ENCODE data around the gene KRTAP5-3.
"Not testable (repeated sequence)": the region's sequence is repeated elsewhere in the genome, so short reads cannot be mapped to it uniquely, and the experiment has no call there.

KRTAP5-3 gene

DNA sequence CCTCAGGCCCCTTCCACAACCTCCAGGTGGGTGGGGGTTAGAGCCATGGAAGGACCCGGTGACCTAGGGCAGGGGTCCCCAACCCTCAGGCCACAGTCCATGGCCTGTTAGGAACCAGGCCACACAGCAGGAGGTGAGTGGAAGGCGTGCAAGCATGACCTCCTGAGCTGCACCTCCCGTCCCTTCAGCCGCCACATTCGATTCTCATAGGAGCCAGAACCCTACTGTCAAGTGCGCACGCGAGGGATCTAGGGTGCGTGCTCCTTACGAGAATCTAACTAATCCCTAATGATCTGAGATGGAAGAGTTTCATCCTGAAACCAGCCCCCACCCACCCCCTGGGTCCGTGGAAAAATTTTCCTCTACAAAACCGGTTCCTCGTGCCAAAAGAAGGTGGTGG is 17.3 kb upstream of the KRTAP5-3 start:
- TF ChIP-seq, protein P1, sequence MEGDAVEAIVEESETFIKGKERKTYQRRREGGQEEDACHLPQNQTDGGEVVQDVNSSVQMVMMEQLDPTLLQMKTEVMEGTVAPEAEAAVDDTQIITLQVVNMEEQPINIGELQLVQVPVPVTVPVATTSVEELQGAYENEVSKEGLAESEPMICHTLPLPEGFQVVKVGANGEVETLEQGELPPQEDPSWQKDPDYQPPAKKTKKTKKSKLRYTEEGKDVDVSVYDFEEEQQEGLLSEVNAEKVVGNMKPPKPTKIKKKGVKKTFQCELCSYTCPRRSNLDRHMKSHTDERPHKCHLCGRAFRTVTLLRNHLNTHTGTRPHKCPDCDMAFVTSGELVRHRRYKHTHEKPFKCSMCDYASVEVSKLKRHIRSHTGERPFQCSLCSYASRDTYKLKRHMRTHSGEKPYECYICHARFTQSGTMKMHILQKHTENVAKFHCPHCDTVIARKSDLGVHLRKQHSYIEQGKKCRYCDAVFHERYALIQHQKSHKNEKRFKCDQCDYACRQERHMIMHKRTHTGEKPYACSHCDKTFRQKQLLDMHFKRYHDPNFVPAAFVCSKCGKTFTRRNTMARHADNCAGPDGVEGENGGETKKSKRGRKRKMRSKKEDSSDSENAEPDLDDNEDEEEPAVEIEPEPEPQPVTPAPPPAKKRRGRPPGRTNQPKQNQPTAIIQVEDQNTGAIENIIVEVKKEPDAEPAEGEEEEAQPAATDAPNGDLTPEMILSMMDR (conservative IDR thresholded peaks at IDR 0.05): no peak
- TF ChIP-seq ZFX (IDR thresholded peaks at IDR 0.05): no peak
- no peak overlapping the region for H3K27ac ChIP-seq

DNA sequence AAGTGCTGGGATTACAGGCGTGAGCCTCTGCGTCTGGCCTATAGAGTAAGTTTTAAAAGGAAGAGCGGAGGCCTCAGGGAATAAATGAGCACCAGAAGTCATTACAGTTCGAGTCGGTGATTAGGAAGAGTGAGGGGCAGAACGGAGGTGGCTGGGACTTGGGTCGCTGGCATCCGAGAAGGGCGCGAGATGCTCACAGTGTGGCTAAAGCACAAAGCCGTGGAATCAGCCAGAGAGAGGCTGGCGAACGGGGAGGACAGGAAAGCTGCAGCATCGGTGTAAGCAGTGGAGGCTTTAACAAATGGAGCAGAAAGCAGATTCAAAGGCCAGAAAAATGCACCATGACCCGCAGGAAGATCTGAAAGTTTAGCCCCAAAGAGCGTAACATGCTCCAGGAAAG is 16.4 kb upstream of the KRTAP5-3 start:
- H3K27ac ChIP-seq: no peak overlapping the region
- no peak for TF ChIP-seq ZFX (IDR thresholded peaks at IDR 0.05)
- TF ChIP-seq, protein P1 (conservative IDR thresholded peaks at IDR 0.05): no peak

DNA sequence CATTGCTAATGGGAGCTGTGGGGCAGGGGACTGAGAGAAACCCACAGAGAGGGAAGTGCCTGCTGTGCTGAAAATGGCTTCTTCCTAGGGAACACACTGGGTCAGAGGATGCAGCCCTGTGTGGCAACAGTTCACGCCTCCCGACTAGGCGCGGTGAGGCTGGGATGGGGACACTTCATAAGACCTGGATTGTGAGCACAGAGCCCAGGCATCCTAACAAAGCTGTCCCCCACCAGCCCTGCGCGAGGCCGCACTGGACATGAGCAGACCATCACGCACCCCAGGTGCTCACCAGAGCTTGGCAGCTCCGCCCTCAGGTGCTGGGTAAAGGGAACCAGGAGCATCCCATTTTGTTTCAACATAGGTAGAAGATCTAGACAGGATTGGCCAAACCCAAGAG is 15.5 kb upstream of the KRTAP5-3 start:
- TF ChIP-seq, protein P1 (conservative IDR thresholded peaks at IDR 0.05): no peak
- no peak overlapping the region for H3K27ac ChIP-seq

DNA sequence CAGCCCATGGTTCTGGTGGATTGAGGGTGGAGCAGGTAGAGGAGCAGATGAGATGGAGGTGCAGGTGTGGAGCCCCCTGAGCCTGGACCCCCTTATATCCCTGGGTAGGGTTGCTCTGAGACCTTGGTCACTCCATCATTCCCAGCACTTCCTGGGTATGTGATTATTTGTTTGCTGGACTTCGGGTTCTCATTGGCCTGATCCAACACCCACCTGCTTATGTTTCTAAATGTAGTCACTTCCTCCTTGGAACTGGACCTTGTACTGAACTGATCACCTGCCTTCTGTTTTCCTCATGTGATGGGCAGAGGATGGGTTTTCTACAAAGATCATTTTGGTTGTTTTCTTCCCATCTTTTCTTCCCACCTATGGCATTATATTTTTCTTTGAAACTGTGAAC is 13.8 kb upstream of the KRTAP5-3 start, which contains the start of gene KRTAP5-4:
Gene KRTAP5-4 (minus strand): TSS at position 53 of the 400 bp plus-strand sequence. CDS start 45 bp downstream, at position 8.
- no peak within 1 kb of the TSS for H3K27ac ChIP-seq
- TF ChIP-seq, protein P1 (conservative IDR thresholded peaks at IDR 0.05): no peak

DNA sequence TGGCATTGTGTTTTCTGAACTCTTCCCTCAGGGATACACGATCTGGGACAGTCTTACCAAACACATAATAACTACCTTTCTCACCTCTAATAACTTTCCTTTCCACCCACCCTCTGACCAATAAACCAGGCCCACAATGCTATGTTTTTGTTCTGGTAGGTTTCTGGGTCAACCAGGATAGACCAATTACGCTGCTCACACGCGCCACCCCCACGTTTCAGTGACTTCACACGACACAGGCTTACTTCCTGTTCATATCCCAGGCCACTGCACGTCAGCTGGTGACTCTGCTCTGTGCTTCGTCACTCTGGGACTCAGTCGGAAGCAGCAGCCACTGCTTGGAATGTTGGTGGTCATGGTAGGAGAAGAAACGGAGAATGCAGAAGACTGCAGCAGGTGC is 11.2 kb upstream of the KRTAP5-3 start:
- no peak for TF ChIP-seq ZFX (IDR thresholded peaks at IDR 0.05)
- TF ChIP-seq, protein P1 (conservative IDR thresholded peaks at IDR 0.05): no peak
- H3K27ac ChIP-seq: no peak overlapping the region

DNA sequence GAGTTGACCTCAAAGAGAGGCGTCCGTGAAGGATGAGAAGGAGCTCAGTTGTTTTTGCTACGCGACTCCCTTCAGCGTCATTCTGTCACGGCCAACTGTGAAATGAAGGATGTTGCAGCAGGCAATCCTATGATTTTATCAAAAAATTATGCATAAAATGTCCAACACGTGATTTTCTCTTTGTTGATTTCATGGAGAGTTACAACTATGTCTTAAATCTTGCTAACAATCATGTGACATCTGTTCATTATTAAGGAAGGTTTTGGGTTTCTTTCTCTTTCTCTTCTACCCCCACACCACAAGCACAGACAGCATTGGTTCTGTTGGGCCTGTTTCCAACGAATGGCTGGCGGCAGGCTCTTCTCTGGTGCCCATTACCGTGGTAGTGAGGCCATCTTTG is 10.0 kb upstream of the KRTAP5-3 start:
- no peak overlapping the region for H3K27ac ChIP-seq
- TF ChIP-seq, protein P1 (conservative IDR thresholded peaks at IDR 0.05): no peak
- TF ChIP-seq ZFX (IDR thresholded peaks at IDR 0.05): no peak

DNA sequence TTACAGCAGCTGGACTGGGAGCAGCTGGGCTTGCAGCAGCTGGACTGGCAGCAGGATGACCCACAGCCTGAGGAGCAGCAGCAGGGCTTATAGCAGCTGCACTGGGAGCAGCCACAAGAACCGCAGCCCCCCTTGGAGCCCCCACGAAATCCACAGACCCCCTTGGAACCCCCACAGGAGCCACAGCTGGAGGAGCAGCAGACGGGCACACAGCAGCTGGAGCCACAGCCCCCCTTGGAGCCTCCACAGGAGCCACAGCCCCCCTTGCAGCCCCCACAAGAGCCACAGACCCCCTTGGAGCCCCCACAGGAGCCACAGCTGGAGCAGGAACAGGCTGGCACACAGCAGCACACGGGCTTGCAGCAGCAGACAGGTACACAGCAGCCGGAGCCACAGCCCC is 362 bp downstream of the KRTAP5-3 start:
- H3K27ac ChIP-seq: not testable (repeated sequence)

DNA sequence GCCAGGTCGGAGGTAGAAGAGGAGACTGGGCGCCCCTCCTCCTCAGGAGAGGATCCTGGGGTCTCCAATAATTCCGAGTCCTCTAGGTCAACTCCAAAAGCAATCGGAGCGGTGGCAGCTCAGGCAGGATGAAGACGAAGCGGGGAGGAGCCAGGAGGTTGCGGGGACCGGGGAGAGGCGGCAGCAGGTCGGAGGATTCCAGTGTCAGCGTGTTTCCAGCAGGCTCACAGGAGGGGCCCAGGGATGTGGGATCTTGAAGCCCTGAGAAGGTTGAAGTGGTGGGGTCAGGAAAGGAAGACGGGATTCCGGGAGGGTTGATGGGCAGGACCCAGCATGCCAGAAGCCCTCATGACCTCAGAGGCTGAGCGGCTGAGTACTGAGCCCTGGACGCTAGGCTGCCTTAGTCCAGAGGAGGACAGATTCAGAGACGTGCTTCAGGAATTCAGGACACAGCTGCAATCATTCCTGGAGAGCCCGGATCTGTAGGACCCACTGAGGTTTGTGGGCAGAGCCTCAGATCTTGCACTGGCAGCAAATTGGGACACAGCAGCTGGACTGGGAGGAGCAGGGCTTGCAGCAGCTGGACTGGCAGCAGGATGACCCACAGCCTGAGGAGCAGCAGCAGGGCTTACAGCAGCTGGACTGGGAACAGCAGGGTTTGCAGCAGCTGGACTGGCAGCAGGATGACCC is 962 bp downstream of the KRTAP5-3 start:
- not testable (repeated sequence) for H3K27ac ChIP-seq

DNA sequence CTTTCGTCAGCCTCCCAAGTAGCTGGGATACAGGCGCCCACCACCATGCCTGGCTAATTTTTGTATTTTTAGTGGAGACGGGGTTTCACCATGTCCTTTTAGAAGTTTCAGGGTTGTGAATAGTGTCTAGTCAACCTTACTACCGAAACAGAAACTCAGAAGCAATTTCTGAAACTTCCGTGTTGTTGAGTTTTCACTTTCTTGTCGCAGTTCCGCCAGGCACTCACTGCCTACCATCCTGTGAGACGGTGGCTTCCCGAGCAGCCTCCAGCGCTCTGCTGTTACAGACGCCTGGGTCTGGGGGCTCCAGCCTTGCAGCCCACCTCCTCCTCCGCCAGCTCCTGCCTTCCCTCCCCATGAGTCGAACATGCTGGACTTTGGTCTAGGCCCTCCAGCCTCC is 2.3 kb downstream of the KRTAP5-3 start:
- H3K27ac ChIP-seq: not testable (repeated sequence)
